GM19238 (cell line): ENCODE measurements around the gene PTPN11.
"Not testable (repeated sequence)": the region's sequence is repeated elsewhere in the genome, so short reads cannot be mapped to it uniquely, and the experiment has no call there.

Source experiments
- DNase-seq: peaks from one replicate; pipeline ENCODE4 v3.0.0; 2011; ENCODE audit warnings: low spot score; ENCODE audit not compliant: insufficient read length

PTPN11 gene

GRCh38 chr12:112447106-112447505 lies 28.4 kb downstream of the PTPN11 start:
- no peak for DNase-seq

- DNase-seq: not testable (repeated sequence)
Observed at GRCh38 chr12:112448165-112448564, 29.4 kb downstream of the PTPN11 start.

GRCh38 chr12:112450725-112451124 lies 32.0 kb downstream of the PTPN11 start:
- DNase-seq: no peak

DNA sequence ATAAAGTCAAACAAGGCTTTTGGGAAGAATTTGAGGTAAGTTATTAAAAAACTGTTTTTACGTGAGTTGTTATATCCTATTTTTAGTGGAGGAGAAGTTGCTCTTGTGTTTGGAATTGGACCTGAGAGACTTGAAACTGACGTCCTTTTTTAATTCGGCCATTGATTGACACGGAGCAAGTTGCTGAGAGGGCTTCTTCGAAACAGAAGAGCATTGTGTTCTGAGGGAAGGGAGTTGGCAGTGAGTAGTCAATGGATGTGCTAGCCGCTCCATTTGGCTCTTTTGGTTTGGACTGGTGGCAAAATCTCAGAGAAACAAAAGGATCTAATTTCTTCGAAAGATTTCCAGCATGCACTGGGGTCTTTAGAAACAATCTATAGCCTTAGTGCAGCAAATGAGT lies 37.3 kb downstream of the PTPN11 start:
- DNase-seq: no peak

DNA sequence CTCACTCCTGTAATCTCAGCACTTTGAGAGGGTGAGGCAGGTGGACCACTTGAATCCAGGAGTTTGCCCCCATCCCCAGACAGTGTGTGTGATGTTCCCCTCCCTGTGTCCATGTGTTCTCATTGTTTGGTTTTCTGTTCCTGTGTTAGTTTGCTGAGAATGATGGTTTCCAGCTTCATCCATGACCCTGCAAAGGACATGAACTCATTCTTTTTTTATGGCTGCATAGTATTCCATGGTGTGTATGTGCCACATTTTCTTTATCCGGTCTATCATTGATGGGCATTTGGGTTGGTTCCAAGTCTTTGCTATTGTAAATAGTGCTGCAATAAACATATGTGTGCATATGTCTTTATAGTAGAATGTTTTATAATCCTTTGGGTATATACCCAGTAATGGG lies 38.4 kb downstream of the PTPN11 start:
- not testable (repeated sequence) for DNase-seq

- DNase-seq: no peak
Observed at GRCh38 chr12:112458330-112458729, 39.6 kb downstream of the PTPN11 start.

GRCh38 chr12:112458751-112459150 lies 40.0 kb downstream of the PTPN11 start:
- DNase-seq: no peak

DNA sequence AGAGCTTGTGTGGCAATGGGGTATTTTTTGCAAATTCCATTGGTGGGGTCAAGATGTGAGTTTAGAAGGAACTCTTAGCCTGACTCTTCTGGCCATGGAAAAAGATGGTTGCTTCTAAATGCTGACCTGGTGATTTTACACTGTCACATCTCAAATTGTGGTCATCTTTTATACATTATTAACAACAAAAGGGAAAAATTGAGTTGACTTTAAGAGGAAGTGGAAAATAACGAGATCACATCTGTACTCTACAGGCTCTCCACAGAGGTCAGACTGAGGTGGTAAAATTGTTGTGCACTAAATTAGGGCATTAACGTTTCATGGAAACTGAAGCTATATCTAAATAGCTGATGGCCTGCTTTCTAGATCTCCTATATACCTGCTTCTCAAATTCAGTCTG lies 44.7 kb downstream of the PTPN11 start:
- no peak for DNase-seq

- DNase-seq: no peak
Observed at GRCh38 chr12:112464605-112465004, 45.9 kb downstream of the PTPN11 start.

GRCh38 chr12:112466011-112466422 lies 47.3 kb downstream of the PTPN11 start:
- DNase-seq: no peak

GRCh38 chr12:112466835-112467234 lies 48.1 kb downstream of the PTPN11 start:
- no peak for DNase-seq

DNA sequence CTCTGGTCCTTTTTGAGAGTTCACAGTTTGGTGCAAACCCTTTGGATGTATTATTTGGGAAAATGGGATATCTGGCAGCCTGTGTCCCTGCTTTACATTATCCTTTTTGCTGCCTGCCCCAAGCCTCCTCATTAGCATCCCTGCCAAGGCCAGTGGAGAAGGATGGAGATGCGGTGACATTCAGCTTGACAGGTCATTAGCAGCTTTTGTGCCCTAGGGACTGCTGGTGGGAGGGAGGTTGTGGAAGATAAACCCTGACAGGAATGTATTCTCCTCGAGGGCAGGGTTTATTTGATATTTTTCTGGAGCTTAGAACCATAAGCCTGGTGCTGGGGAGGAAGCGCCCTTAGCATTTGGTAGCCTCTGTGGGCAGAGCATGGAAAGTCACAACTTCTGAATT lies 49.3 kb downstream of the PTPN11 start:
- DNase-seq: no peak

DNA sequence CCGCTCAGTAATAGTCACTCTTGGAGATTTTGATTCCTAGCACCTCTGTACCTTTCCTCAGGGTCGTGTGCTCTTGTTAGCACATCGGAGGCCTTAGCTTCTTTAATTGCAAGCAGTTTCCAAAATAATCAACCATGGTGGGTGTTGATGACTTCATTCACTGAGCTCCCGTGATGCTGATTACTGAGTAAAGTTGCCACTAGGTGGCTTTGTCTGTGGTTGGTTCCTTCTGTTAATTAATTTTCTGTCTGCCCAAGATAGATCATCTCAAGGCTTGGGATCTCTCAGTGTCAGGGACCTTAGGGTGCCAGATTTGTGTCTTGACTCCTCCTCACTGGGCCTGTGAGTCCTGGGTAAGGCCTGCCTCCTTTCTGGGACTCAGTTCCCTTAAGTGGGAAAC lies 54.3 kb downstream of the PTPN11 start:
- DNase-seq: no peak

GRCh38 chr12:112479413-112479812 lies 60.7 kb downstream of the PTPN11 start:
- no peak for DNase-seq

- DNase-seq: no peak
Observed at GRCh38 chr12:112480931-112481330, 62.2 kb downstream of the PTPN11 start.

GRCh38 chr12:112482733-112483132 lies 64.0 kb downstream of the PTPN11 start:
- no peak for DNase-seq

- DNase-seq: no peak
Observed at GRCh38 chr12:112486361-112486760, 67.6 kb downstream of the PTPN11 start.

DNA sequence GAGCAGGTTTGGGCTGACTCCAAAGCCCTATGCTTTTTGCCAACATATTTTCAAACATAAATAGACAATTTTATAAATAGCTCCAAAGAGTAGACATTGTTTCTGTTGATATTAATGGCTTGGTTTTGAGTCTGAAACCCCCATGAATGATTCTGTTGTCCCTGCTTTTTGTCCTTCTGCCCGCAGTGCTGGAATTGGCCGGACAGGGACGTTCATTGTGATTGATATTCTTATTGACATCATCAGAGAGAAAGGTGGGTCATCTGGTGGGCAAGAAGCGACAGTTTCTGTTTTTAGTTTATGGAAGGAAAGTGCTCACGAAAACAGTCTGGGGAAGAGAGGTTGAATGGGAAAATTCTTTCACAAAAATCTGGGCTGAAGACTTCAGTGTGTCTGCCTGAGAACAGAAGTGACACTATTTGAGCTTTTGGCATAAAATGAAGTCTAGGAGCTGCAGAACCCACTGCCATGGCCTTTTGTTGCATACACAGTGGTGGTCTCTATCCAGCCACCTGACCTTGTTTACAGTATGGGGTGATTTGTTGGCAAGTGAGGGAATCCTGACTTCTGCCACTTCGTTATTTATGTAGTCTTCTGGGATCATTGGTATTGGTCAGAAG lies 69.6 kb downstream of the PTPN11 start:
- no peak for DNase-seq

GRCh38 chr12:112489456-112489855 lies 70.7 kb downstream of the PTPN11 start:
- no peak for DNase-seq

- no peak for DNase-seq
Observed at GRCh38 chr12:112496496-112496895, 77.7 kb downstream of the PTPN11 start.

- no peak for DNase-seq
Observed at GRCh38 chr12:112498580-112498979, 79.8 kb downstream of the PTPN11 start.

- DNase-seq: no peak
Observed at GRCh38 chr12:112503512-112503911, 84.8 kb downstream of the PTPN11 start.

GRCh38 chr12:112506513-112507166 lies 87.9 kb downstream of the PTPN11 start:
- no peak for DNase-seq
